Stimulated activated CD8-positive, alpha-beta memory T cell treated with anti-CD3 and anti-CD28 coated beads, Interleukin-4, amount 100 ng/mL, for 48 hours (primary cell): Measurements from ENCODE around the gene PRKCA.
"Not testable (repeated sequence)": the region's sequence is repeated elsewhere in the genome, so short reads cannot be mapped to it uniquely, and the experiment has no call there.

Experiments used
- DNase-seq: peaks from one replicate; pipeline ENCODE4 v3.0.0-alpha.2; 2020

Gene PRKCA

GRCh38 chr17:66445229-66445628 lies 142.8 kb downstream of the PRKCA start:
- DNase-seq, result no peak

GRCh38 chr17:66446419-66446818 lies 144.0 kb downstream of the PRKCA start:
- no peak for DNase-seq

GRCh38 chr17:66447159-66447558 lies 144.7 kb downstream of the PRKCA start:
- no peak for DNase-seq

- DNase-seq, result no peak
These were observed 145.7 kb downstream of the PRKCA start for GRCh38 chr17:66448026-66448639.

GRCh38 chr17:66449418-66449977 lies 147.1 kb downstream of the PRKCA start:
- no peak for DNase-seq

GRCh38 chr17:66450008-66450851 lies 147.8 kb downstream of the PRKCA start:
- DNase-seq, result no peak

GRCh38 chr17:66450852-66451158 lies 148.4 kb downstream of the PRKCA start:
- no peak for DNase-seq

GRCh38 chr17:66451188-66452149 lies 149.1 kb downstream of the PRKCA start:
- DNase-seq, result no peak

- no peak for DNase-seq
These were observed 152.6 kb downstream of the PRKCA start for GRCh38 chr17:66455060-66455459.

GRCh38 chr17:66457499-66457898 lies 155.1 kb downstream of the PRKCA start:
- not testable (repeated sequence) for DNase-seq

- DNase-seq, result no peak
These were observed 156.4 kb downstream of the PRKCA start for GRCh38 chr17:66458782-66459181.

GRCh38 chr17:66459811-66460270 lies 157.4 kb downstream of the PRKCA start:
- peak; percentile 45 for DNase-seq

- DNase-seq, result no peak
These were observed 158.1 kb downstream of the PRKCA start for GRCh38 chr17:66460558-66460957.

GRCh38 chr17:66461343-66461995 lies 159.1 kb downstream of the PRKCA start:
- DNase-seq, result no peak

- no peak for DNase-seq
These were observed 159.6 kb downstream of the PRKCA start for GRCh38 chr17:66462010-66462409.

- DNase-seq, result no peak
These were observed 162.5 kb downstream of the PRKCA start for GRCh38 chr17:66464921-66465320.

GRCh38 chr17:66465701-66466100 lies 163.3 kb downstream of the PRKCA start:
- no peak for DNase-seq

GRCh38 chr17:66466106-66466820 lies 163.8 kb downstream of the PRKCA start:
- no peak for DNase-seq

- DNase-seq, result peak; percentile 69
These were observed 164.5 kb downstream of the PRKCA start for GRCh38 chr17:66466840-66467367.

GRCh38 chr17:66467766-66468165 lies 165.4 kb downstream of the PRKCA start:
- no peak for DNase-seq
